OCI-LY1 (cell line): Measurements from ENCODE around the gene TMEM196.

ENCODE experiments used
- H2AFZ ChIP-seq: fragments of 200-600 bp; sonication (generic), shearing (Covaris generic); 2 replicates; pipeline ENCODE4 v1.6.0; 2014; ENCODE audit warnings: antibody characterized with exemption, mild to moderate bottlenecking, low read length
- H3F3A ChIP-seq: fragments of 200-600 bp; sonication (generic), shearing (Covaris generic); 2 replicates; pipeline ENCODE4 v1.6.0; 2014; ENCODE audit warnings: mild to moderate bottlenecking, antibody characterized with exemption, low read length, moderate library complexity; ENCODE audit not compliant: insufficient read depth
- H3K27ac ChIP-seq: fragments of 200-600 bp; sonication (generic); 2 replicates; pipeline ENCODE4 v1.5.1; 2014; ENCODE audit warnings: low read length, mixed run types, mild to moderate bottlenecking, low read depth; ENCODE audit not compliant: poor library complexity, severe bottlenecking
- H3K27me3 ChIP-seq: fragments of 200-600 bp; sonication (generic); 2 replicates; pipeline ENCODE4 v1.6.0; 2014; ENCODE audit warnings: antibody characterized with exemption, mild to moderate bottlenecking, low read length, moderate library complexity; ENCODE audit not compliant: insufficient read depth
- H3K36me3 ChIP-seq: fragments of 200-600 bp; sonication (generic); 2 replicates; pipeline ENCODE4 v1.6.1; 2014; ENCODE audit warnings: mild to moderate bottlenecking, antibody characterized with exemption, low read length, moderate library complexity, mixed read lengths; ENCODE audit not compliant: insufficient read depth
- H3K4me1 ChIP-seq: fragments of 200-600 bp; sonication (generic); 2 replicates; pipeline ENCODE4 v1.5.1; 2014; ENCODE audit warnings: mild to moderate bottlenecking, low read length, moderate library complexity; ENCODE audit not compliant: insufficient read depth, severe bottlenecking
- H3K4me2 ChIP-seq: fragments of 200-600 bp; sonication (generic), shearing (Covaris generic); 2 replicates; pipeline ENCODE4 v1.6.1; 2014; ENCODE audit warnings: low read length
- H3K4me3 ChIP-seq: fragments of 200-600 bp; sonication (generic); 2 replicates; pipeline ENCODE4 v1.5.1; 2014; ENCODE audit warnings: low read length, low read depth, mild to moderate bottlenecking, mixed read lengths; ENCODE audit not compliant: poor library complexity, severe bottlenecking
- H3K79me2 ChIP-seq: fragments of 200-600 bp; shearing (Covaris generic); 2 replicates; pipeline ENCODE4 v1.6.1; 2016; ENCODE audit warnings: mixed run types, low read length, mixed read lengths; ENCODE audit not compliant: insufficient read depth
- H3K9ac ChIP-seq: fragments of 200-600 bp; sonication (generic), shearing (Covaris generic); 2 replicates; pipeline ENCODE4 v1.6.1; 2014; ENCODE audit warnings: mild to moderate bottlenecking, low read length, mixed read lengths
- H3K9me2 ChIP-seq: fragments of 200-600 bp; sonication (generic), shearing (Covaris generic); 2 replicates; pipeline ENCODE4 v1.6.1; 2014; ENCODE audit warnings: low read depth, mild to moderate bottlenecking, low read length, mixed read lengths
- H3K9me3 ChIP-seq: fragments of 200-600 bp; shearing (Covaris generic); 2 replicates; pipeline ENCODE4 v1.6.1; 2014; ENCODE audit warnings: low read length, mixed read lengths
- H4K20me1 ChIP-seq: fragments of 200-600 bp; sonication (generic), shearing (Covaris generic); 2 replicates; pipeline ENCODE4 v1.6.0; 2016; ENCODE audit warnings: mild to moderate bottlenecking, low read length; ENCODE audit not compliant: insufficient read depth
- EZH2 ChIP-seq: fragments of 200-600 bp; sonication (generic), shearing (Covaris generic); IDR thresholded peaks from 2 replicates; pipeline ENCODE4 v1.8.0; 2017; ENCODE audit warnings: borderline replicate concordance, mixed run types, mild to moderate bottlenecking, antibody characterized with exemption, low read length, moderate library complexity, mixed read lengths
- TF ChIP-seq, protein P1 (sequence below): fragments of 200-600 bp; sonication (generic), shearing (Covaris generic); IDR thresholded peaks from 2 replicates; pipeline ENCODE4 v1.5.1; 2017; ENCODE audit warnings: mild to moderate bottlenecking, antibody characterized with exemption, low read length, moderate library complexity, mixed read lengths

Gene TMEM196

GRCh38 chr7:19814776-19815175 lies 41.4 kb upstream of the TMEM196 start:
- H3K4me3 ChIP-seq: no peak overlapping the region
- no peaks in the 10 kb centered on the region for H3F3A ChIP-seq
- no peaks in the 10 kb centered on the region for H3K9me3 ChIP-seq
- TF ChIP-seq EZH2: no peak
- TF ChIP-seq, protein P1, sequence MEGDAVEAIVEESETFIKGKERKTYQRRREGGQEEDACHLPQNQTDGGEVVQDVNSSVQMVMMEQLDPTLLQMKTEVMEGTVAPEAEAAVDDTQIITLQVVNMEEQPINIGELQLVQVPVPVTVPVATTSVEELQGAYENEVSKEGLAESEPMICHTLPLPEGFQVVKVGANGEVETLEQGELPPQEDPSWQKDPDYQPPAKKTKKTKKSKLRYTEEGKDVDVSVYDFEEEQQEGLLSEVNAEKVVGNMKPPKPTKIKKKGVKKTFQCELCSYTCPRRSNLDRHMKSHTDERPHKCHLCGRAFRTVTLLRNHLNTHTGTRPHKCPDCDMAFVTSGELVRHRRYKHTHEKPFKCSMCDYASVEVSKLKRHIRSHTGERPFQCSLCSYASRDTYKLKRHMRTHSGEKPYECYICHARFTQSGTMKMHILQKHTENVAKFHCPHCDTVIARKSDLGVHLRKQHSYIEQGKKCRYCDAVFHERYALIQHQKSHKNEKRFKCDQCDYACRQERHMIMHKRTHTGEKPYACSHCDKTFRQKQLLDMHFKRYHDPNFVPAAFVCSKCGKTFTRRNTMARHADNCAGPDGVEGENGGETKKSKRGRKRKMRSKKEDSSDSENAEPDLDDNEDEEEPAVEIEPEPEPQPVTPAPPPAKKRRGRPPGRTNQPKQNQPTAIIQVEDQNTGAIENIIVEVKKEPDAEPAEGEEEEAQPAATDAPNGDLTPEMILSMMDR: no peak
- no peaks in the 10 kb centered on the region for H3K9me2 ChIP-seq
- no peak overlapping the region for H3K27ac ChIP-seq
- no peaks in the 10 kb centered on the region for H3K36me3 ChIP-seq
- H3K79me2 ChIP-seq: no peaks in the 10 kb centered on the region
- H2AFZ ChIP-seq: no peak overlapping the region
- H3K9ac ChIP-seq: no peak overlapping the region
- H4K20me1 ChIP-seq: no peaks in the 10 kb centered on the region
- no peaks in the 10 kb centered on the region for H3K4me1 ChIP-seq
- H3K4me2 ChIP-seq: no peak overlapping the region
- H3K27me3 ChIP-seq: no peaks in the 10 kb centered on the region

DNA sequence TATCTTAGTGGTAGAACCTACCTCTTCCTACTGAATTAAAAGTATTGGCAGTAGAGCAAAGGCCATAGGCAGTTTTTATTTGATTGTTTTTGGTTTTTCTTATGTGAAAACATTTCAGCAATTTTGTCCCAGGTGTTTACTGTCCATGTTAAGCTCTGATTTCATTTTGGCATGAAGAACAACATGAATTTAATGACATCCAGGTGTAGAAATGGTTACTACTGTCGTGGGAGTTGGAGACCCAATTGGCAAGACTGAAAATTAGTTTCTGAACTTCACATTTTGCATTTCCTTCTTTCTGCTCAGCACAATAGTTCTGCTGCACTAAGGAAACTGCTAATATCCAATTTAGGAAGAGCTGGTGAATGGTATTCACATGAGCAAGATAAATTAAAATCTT lies 38.0 kb upstream of the TMEM196 start:
- Histone ChIP-seq H3K4me1 (no peaks in the 10 kb centered on the region), H3K9me3 (no peaks in the 10 kb centered on the region), H3K36me3 (no peaks in the 10 kb centered on the region), H3K27ac (no peak overlapping the region), H3K9me2 (no peaks in the 10 kb centered on the region), H4K20me1 (no peaks in the 10 kb centered on the region), H3F3A (no peaks in the 10 kb centered on the region), H2AFZ (no peak overlapping the region), H3K4me3 (no peak overlapping the region), H3K9ac (no peak overlapping the region), H3K79me2 (no peaks in the 10 kb centered on the region), H3K4me2 (no peak overlapping the region), H3K27me3 (no peaks in the 10 kb centered on the region)
- TF ChIP-seq, protein P1: no peak
- TF ChIP-seq EZH2: no peak

DNA sequence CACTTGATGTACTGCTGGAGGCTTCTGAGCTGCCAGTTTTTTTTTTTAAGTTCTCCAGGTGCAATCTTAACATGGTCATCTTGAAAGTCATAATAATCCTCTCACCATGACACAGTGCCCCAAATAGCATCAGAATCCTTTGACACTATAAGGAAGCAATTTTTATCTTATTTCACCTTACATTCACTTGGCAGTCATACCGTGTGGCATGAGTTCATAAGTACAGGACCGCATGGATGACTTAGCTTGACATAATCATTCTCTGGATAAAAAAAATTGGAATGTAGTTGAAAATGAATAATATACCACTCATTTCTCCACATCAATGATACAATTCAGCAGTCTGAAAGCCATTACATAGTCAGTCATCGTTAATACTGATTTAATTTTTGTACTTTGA lies 25.6 kb upstream of the TMEM196 start:
- TF ChIP-seq, protein P1: no peak
- TF ChIP-seq EZH2: no peak
- no peaks in the 10 kb centered on the region for H4K20me1 ChIP-seq
- H3K9me2 ChIP-seq: no peaks in the 10 kb centered on the region
- H3K27ac ChIP-seq: no peak overlapping the region
- H2AFZ ChIP-seq: no peak overlapping the region
- no peak overlapping the region for H3K9ac ChIP-seq
- no peaks in the 10 kb centered on the region for H3K79me2 ChIP-seq
- H3K9me3 ChIP-seq: no peaks in the 10 kb centered on the region
- no peaks in the 10 kb centered on the region for H3F3A ChIP-seq
- no peak overlapping the region for H3K4me3 ChIP-seq
- H3K4me2 ChIP-seq: no peak overlapping the region
- H3K4me1 ChIP-seq: no peaks in the 10 kb centered on the region
- H3K27me3 ChIP-seq: no peaks in the 10 kb centered on the region
- no peaks in the 10 kb centered on the region for H3K36me3 ChIP-seq
